ENCODE measurements around the gene PEX14. TPM values are rescaled to one million over a fixed set of nuclear protein-coding genes. Genes with fewer than 3 reads are reported as not detected.
A peak's percentile ranks its signal among the peaks of the same experiment; 100 is the strongest.

Gene PEX14
- total RNA-seq, 1 donor from 2014 or later, result 11.5 TPM

DNA sequence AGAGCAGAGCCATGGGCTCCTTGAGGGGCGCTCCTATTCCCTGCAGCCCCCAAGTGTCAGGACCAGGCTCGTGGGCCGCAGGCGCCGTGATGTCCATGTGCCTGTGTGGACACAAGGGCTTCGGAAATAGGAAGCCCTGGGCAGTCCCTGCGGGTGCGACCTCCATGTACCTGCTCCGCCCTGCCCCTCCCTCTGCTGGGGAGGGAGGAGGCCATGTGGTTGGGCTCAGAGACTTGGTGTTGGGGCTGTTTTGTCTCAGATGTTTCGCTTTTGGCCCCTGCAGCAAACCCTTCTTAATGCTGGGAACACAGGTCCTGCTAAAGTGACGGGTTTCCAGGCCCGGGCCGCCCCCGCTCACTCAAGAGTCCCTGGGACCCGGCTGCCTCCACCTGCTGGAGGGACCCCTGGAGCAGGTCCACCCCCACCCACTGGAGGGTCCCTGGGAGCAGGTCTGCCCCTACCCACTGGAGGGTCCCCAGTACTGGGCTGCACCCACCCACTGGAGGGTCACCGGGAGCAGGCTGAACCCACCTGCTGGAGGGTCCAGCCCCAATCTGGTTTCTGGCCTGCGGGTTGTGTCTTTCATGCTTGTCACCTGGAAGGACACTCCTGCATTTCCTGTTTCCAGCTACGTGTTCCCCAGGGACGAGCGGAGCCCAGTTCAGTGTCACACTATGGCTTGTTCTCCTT, 156.5 kb downstream of the PEX14 start:
- DNase-seq (ENCODE audit: low read depth), result no peak

DNA sequence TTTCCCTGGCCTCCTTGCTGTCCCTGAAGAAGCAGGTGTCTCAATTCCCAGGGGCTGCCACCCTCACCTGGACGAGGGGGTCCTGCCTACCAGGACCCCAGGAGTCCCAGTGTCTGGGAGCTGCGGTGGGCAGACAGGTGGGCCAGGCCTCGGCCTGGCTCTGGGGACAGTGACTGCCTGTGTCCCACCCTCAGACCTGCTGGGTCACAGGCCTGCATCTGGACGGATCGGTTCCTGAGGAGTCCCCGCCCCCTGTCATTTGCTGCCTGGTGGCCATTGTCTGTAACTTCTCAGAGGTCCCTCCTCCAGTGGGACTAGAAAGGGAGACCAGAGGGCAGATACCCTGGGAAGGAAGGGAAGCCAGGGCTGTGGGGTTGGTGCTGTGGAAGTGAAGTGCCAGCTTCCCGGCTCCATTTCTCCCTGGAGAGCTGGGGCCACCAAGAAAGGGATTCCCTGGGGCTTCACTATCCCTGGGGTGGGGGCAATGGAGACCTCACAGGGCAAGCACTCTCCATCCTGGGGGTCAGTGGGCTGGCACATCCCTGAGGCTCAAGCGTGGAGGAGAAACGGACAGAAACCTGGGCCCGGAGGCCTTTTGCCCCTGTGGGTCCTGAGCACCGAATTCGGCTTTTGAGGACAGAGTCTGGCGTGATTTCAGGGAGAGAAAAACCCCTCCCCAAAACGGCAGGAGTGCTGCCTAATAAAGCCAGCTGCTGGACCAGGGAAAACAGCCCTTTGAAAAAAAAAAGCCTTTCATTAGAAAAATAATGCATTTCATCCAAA, 157.3 kb downstream of the PEX14 start:
- DNase-seq (ENCODE audit: low read depth), result no peak

DNA sequence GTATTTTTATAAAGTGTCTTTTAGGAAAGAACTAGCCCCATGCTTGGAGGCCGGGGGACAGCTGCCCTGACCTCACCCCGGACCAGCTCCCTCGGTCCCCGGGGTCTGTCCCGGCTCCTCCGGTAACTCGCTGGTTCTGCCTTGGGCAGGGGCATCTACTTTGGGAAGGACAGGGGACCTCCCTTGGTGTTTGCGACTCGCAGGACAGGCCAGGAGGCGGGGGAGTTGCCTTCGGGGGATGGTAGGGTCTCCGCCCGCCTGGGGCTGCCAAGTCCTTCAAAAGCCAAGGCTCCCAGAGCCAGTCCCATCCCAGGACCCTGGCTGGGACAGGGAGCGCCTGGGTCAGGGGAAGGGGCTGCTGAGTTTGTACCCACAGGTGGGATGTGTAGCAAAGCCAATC, 157.9 kb downstream of the PEX14 start:
- no peak for DNase-seq (ENCODE audit: low read depth)

DNA sequence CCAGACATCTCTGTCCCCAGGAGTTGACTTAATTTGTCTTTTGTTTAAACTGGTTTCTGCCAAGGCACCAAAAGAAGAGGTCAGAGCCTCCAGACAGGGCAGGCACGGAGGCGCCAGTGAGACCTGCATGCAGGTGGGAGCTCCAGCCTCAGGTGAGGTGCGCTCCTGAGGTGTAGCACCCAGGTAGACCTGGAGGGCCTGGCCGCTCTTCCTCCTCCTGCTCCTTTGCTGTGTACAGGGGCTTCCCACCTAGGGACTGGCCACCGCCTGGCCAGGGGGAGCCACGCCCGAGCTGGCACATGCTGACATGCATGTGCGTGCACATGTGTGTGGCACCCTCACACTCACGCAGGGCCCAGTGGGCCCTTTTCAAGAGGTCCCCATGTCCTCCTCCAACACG, 158.7 kb downstream of the PEX14 start:
- no peak for DNase-seq (ENCODE audit: low read depth)

DNA sequence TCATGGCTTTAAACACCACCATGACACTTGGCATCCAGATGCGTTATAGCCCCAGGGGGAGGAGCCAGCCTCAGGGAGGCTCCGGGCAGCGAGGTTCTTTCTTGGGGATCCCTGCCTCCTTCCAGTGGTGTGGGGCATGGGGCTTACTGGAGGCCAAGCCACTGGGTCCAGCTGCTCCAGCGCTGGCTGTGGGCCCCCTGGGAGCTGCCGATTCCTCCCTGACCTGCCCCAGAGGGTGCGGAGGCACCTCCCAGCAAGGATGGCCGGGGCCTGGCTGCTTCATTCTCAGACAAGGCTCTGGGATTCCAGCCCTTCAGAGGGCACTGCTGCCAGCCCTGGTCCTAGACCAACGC, 159.3 kb downstream of the PEX14 start:
- DNase-seq (ENCODE audit: low read depth), result no peak

DNA sequence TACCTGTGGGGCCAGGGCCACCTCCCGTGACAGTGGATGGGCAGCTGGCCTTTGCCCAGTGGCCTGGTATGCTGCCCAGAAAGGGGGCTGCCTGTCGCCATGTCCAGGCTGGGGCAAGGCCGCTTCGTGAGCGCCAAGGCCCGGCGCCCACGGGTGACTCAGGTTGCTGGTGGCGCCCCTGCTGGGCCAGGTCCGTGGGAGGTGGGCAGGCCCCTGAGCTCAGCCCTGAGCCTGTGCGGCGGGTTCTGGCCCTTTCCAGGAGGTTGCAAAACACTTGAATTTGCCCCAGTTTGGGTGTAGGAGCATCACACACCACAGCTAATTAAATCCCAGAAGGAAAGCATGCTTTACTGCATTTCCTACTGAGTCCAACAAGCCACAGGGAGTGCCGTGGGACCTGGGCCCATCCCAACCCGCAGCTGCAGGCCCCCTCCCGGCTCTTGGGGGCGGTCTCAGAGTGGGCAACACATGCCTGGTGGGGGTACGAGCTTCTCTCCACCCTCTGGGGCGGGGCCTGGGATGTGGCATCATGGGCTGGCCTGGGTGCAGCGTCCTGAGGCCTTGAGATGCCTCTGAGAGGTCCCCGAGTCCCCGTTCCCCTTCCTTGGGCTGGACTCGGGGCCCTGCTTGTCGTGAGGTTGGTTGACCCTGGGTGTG, 159.8 kb downstream of the PEX14 start:
- DNase-seq (ENCODE audit: low read depth), result peak; percentile 88

DNA sequence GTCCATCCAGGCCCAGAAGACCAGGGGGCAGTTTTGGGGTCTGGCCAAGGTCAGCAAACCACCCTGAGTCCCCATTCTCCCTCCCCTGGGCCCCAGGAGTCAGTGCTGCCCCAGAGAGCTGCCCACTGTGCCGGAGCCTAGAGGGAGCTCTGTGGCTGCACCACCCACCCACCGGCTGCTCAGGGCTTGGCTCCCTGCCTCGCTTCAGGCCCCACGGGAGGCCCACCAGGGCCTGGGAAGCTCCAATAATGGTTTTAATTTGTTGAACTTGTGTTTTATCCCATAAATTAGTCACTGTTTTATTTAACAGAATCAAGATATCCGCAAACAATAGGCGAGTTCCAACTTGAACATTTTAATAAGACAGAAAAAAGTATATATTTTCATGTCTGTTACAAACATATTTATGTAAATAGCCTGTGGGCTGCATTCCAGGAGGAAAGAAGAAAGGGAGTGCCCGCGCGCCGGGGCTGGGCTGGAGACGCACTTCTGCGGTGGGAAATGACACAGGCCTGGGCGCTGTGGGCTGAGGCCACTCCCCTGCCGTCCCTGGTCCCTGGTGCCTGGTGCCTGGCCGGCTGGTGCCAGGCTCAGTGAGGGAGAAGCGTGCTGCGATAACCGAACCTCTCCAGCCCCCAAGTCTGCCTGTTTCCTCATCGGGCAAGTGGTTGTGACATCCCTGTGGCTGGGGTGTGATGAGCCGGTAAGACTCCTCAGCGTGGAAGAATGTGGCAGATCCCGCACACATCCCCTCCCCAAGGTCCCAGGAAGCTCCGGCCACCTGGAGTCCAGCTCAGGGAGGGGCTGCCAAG, 160.5 kb downstream of the PEX14 start:
- DNase-seq (ENCODE audit: low read depth), result peak; percentile 76

DNA sequence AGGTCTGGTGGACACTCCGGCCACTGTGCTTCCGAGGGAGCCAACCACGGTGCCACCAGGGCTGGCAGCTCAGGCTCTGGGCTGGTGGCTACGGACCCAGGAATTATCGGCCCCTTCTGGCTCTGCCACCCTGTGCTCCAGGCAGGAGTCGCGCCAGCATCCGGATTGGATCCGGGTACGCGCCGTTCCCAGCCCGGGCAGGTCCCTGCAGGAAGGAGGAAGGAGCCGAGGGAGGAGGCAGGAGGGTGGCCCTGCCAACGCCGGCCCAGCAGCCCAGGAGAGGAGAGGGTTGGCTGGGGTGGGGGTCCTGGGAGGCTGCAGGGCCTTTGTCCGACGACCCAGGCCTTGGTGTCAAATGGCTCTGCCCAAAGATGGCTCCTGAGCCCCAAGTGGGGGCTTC, 161.2 kb downstream of the PEX14 start:
- no peak for DNase-seq (ENCODE audit: low read depth)

DNA sequence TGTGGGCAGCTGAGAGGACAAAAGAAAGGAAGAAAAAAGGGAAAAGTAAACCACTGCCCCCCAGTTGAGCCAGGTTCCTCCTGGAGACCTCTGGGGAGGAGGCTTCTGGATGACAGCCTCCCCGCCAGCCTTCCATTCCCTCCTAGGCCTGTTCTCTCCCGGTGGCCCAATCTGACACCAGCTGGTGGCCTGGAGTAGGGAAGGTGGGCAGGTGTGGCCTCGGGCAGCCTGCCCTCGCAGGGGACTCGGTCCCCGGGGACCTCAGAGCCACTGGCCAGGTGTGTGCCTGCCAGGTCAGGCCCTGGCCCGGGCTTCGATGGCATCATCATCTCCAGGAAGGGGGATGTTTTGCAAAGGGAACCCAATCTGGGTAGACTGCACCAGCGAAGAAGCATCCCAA, 162.7 kb downstream of the PEX14 start:
- no peak for DNase-seq (ENCODE audit: low read depth)

DNA sequence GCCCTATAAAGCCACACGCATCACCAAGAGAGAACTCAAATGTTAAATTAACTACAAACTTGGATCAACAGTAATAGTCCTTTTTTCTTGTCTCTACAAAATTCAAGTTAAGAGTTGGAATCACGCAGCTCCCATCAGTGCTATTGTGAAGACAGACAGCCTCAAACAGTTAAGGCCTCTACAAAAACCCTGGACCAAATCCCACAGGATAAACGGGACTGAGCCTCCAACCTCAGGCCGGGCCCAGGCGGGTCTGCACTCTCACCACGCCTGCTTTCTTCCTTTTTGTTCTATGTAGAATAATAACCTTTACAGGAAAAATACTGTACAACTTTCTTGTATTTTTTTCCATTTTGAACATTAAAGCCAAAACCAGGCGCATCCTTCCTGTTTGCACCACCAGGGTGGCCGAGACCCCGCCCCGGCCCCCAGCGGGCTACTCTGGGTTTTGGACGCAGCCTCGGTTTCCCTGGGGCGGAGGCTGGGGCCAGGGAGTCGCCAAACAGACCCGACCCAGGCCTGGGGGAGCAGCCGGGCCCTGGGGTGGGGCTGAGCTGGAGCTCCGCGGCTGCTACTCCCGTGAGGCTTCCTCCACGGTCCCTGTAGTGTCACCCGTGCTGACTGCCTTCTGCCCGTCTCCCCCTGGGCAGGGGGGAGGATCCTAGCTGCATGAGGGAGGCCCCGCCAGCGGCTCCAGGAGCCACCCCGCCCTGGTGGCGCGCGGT, 163.2 kb downstream of the PEX14 start:
- no peak for DNase-seq (ENCODE audit: low read depth)

DNA sequence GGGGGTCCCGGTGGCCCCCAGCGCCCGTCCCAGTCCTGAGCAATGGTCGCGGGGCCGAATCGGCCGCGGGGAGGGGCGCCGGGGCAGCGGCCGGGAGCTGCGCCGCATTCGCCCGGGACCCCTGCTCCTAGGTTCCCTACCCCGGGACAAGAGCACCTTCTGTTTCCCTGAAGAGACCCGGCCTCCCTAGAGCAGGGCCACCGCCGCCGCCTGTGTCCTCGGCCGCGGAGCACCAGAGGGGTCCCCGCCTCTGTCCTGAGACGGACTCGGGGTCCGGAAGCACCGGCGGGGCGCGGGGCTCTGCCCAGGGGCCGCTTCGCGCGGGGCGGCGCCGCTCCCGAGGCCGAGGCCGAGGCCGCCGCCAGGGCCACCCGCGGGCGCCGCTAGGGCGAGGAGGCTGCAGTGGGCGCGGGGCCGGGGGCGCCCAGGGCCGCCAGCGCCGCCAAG, 163.8 kb downstream of the PEX14 start:
- DNase-seq (ENCODE audit: low read depth), result no peak

DNA sequence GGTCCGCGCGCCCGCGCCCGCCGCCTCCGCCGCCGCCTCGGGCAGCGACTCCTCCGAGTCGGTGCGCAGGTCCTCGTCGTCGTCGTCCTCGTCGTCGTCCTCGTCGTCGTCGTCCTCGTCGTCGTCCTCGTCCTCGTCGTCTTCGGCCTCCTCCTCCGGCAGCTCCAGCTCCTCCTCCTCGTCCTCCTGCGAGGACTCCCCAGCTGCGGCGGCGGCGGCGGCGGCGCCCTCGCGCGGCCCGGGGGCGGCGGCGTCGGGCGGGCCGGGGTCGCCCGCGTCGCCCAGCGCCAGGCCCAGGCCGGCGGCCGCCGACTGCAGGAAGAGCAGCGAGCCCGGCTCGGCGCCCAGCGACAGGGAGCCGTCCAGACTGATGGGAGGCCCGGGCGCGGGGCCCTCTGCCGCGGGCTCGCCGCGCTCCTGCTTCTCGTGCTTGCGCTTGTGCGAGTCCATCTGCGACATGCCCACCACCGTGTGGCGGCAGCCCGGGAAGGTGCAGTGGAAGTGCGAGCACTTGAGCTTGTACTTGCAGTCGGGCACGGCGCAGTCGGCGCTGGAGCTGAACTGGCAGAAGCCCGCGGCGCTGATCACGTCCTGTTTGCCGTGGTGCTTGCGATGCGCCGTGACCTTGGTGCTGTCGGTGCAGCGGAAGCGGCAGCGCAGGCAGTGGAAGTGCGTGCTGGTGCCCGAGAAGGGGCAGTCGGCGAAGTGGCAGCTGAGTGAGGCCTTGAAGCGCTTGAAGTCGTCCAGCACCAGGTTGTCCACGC, 164.4 kb downstream of the PEX14 start:
- no peak for DNase-seq (ENCODE audit: low read depth)

DNA sequence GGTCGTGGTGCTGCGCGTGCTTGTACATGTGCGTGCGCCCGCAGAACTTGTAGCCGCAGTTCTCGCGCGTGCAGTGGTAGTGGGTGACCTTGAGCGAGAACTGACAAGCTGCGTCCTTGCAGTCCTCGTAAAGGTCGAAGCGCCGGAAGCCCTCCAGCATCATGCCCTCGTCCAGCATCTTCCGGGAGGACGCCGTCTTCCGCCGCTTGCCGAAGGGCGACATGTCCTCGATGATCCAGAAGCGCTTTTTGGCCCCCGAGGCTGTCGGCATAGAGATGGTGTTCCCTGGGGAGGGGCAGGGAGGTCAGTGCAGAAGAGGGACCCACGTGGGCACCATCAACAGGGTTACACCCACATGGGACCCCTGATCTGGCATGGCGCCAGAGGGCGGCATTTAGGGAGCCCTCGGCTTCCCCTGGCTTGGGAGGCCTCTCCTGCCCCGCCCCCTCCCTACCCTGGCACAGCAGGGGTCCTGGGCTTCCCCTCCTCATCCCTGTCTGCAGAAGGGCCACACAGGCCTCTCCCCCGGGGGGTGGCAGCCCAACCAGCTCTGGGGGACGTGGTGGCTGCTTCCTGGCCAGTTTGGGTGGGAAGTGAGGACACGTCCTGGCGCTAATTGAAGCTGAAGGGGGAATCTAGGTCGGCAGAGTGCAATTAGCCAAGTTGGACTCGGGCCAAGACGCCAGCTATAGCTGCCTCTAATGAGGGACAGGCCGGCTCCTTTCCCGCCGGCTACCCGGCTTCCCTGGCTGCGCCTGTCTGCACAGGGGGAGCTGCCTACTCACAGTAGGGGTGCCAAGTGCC, 165.2 kb downstream of the PEX14 start:
- no peak for DNase-seq (ENCODE audit: low read depth)

DNA sequence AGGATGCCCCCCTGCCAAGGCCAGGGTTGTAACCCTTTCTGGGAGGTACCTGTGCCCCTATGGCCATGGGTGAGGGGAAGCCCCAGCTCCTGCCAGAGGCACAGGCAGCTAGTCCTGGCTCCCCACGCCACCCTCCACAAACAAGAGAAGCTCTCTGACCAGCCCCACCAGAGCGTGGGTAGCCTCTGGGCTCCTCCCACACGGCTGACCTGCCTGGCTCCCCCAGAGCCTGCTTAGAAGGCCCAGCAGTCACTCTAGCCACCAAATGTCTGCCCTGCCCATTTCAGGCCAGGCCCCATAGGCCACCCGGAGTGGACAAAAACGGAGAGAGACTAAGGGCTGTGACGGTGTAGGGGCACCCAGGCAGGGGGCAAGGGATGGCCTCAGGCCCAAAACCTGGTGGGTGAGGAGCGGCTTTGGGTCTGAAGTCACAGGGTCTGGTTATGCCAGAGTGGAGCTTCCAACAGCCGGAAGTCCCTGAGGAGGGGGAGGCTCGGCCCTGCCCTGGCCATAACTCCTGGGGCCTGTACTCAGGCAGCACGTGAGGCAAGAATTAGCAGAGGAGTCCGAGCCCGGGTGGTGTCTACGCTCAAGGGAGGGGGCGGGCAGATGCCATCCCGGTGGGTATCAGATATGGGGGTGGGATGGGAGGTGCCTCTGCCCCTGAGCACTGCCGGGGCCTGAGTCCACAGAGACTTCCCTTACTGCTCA, 166.2 kb downstream of the PEX14 start:
- DNase-seq (ENCODE audit: low read depth), result no peak

DNA sequence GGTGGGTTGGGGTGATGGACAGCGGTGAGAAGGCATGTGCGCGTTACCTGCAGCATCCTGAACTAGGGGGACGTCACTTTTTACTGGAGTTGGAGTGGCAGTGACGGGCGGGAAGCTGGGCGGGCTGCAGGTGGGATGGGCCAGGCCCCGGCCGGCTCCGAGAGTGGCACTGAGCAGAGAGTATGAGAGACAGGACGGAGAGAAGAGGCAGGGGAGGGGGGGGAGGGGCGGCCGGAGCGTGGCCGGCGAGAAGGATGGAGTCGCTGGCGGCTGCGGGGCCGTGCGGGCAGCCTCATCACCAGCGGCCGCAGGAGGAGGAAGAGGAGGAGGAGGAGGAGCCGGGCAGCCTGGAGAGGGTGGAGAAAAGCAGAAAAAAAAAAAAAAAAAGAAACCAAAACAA, 167.2 kb downstream of the PEX14 start:
- no peak for DNase-seq (ENCODE audit: low read depth)

DNA sequence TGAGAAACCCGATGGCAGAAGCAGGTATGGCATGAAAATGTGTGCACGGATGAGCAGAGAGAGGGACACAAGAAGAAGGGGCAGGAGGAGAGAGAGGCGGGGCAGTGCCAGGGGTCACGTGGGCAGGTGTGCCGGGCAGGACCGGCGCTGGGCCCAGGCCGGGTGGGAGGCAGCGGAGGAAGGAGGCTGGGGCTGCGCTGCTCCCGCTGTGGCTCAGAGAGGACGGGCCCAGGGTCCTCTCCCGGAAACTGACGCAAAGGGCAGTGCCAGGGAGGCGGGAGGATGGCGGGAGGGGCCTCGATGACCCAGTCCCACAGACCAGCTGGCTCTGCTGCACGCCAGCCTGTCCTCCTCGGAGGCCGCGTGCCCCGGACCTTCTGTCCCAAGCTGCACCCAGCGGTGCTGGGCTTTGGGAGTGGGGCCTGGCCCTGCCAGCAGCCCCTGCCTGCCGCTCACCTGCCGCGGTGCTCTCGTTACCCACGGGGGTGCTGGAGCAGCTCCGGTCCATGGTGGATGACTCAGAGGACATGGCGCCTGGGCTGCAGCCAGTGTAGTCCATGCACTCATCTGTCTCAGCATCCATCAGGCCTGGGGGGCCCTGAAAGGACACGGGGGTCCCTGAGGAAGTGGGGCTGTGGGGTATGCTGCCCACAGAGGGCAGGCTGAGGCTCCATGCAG, 167.8 kb downstream of the PEX14 start:
- DNase-seq (ENCODE audit: low read depth), result peak; percentile 33

DNA sequence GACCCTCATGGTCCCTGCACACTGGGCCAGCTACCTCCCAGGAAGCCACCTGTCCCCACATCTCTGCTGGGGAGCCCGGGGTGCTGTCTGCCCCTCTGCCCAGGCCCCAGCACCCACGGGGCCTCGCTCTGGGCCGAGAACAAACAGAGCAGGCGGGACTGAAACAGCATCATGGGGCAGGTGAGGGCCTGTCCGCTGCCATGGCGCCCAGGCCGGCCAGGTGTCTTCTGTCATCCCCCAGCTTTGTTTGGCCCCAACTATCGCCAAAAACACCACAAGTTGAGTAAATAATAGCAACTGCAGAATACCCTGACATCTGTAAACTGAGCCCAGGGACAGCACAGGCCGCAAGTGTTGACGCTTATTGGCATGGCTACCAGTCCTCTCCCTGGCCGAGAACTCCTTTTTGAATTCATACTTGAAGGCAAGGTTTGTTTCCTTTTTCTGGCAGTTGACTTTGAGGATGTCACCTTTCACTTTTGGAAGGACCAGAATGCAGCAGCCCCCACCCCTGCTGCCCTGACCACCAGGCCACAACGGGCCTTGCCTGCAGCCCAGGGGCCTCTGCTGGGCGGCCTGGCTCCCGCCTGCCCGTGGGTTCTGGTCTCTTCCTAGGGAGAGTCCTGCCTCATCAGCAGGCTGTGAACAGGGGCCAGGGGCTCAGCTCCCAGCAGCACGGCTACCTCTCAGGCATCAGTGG, 169.0 kb downstream of the PEX14 start:
- DNase-seq (ENCODE audit: low read depth), result no peak
